ENCODE measurements around the gene BRD4.

GRCh38 chr19:15218501-15218900, 113.8 kb downstream of the BRD4 start:
- no peak for TF ChIP-seq ZNF16 (tag by site-specific recombination; IDR thresholded peaks at IDR 0.05; ENCODE audit: low read depth)
- TF ChIP-seq ZNF624 (tag by site-specific recombination; IDR thresholded peaks at IDR 0.05) = no peak
- no peak for TF ChIP-seq CTCF (tag by site-specific recombination; IDR thresholded peaks at IDR 0.05)
- no peak for TF ChIP-seq ZNF184 (tag by site-specific recombination; IDR thresholded peaks at IDR 0.05)
- TF ChIP-seq ZNF140 (tag by site-specific recombination; IDR thresholded peaks at IDR 0.05) = no peak
- TF ChIP-seq GFI1B (tag by site-specific recombination; IDR thresholded peaks at IDR 0.05) = no peak
- no peak for TF ChIP-seq WT1 (tag by site-specific recombination; IDR thresholded peaks at IDR 0.05)
- no peak for TF ChIP-seq ELK4 (IDR thresholded peaks at IDR 0.05; ENCODE audit: borderline replicate concordance, low read depth, low read length)
- no peak for TF ChIP-seq ZNF629 (tag by site-specific recombination; IDR thresholded peaks at IDR 0.05)
- TF ChIP-seq YY2 (tag by site-specific recombination; IDR thresholded peaks at IDR 0.05) = no peak

All from HEK293 (cell line).